ENCODE results near the gene CERT1.

GRCh38 chr5:75511435-75512382 lies at the start of gene CERT1, which contains the start of gene POLK:
- TF ChIP-seq CTCF (IDR thresholded peaks at IDR 0.05) (peak in 1 of 4 experiments; percentile 7), POLR2A (IDR thresholded peaks at IDR 0.05) (peak; percentile 71 to 88)
